Measurements from ENCODE around the gene ESRRA. TPM values are rescaled to one million over a fixed set of nuclear protein-coding genes. Genes with fewer than 3 reads are reported as not detected.

The ESRRA gene
- total and polyA plus RNA-seq, 10 of the 15 experiments (the other 5 are each of a cell fraction or from before 2014, with no cell fraction given), result 0.32 to 48.9 (median 12.6) TPM

DNA sequence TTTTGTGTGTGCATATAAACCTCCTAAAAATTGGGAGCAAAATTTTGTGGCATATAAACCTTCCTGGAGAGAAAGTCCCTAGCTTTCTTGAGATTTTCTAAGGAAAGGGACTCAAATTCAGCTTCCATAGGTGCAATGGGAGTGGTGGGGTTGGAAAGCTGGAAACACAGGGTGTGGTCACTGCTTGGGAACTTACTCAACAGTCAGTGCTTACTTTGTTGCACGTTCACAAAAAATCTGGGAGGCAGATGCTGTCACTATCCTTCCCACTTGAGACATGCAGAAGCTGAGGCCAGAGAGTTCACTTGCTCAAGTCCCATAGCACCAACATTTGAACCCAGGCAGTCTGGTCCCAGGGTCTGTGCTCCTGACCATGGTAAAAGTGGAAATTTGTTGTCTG is 9.1 kb upstream of the ESRRA start:
- WGBS (ENCODE audit: insufficient coverage, insufficient replicate concordance, low lambda C conversion rate, missing lambda C conversion rate), result 0% methylated on average over 1 of the region's 1 CpG
- Histone ChIP-seq H3K36me3 (ENCODE audit: control insufficient read depth in 2 of 2, insufficient read depth in 2 of 2, low read length in 1 of 2) (no peaks in the 10 kb centered on the region), H3K27ac (ENCODE audit: control insufficient read depth, insufficient read depth) (no peak overlapping the region), H3K4me3 (no peak overlapping the region), H3K79me2 (ENCODE audit: control insufficient read depth, insufficient read depth, low read length) (no peaks in the 10 kb centered on the region), H3K4me1 (ENCODE audit: control insufficient read depth, insufficient read depth, low read length) (peaks cover 10% of the 10 kb centered on the region), H3K9me3 (replicated peaks; ENCODE audit: control insufficient read depth, insufficient read depth, low read length) (no peaks in the 10 kb centered on the region), H3K4me2 (ENCODE audit: control insufficient read depth, insufficient read depth) (no peak overlapping the region), H4K20me1 (ENCODE audit: control insufficient read depth, insufficient read depth) (no peaks in the 10 kb centered on the region; the same call in 1 of the 2 replicates), H3K27me3 (replicated peaks in 1 of 2; ENCODE audit: control insufficient read depth in 2 of 2, insufficient read depth in 2 of 2, low read length in 1 of 2) (peaks cover 20 to 37% of the 10 kb centered on the region in 2 experiments), H2AFZ (ENCODE audit: control insufficient read depth, low read depth, low read length) (no peak overlapping the region), H3K9ac (ENCODE audit: control insufficient read depth, insufficient read depth, low read length) (no peak overlapping the region)
- in situ Hi-C loops (cut with MboI), result no loop called here
- POLR2A ChIA-PET, result no interaction called here
- FAIRE-seq, result no peak
- RAD21 ChIA-PET (ENCODE audit: unreplicated experiment), result no interaction called here
- CTCF ChIA-PET, result interaction anchor here (0.7 kb wide), 1 partner anchor 448 kb away, joined by 3 read pairs; the partner anchor contains the start of gene RASGRP2
- intact Hi-C loops (cut with micrococcal nuclease; ENCODE audit: unreplicated experiment), result no loop called here
- SMC1A ChIA-PET (ENCODE audit: uncharacterized antibody, unreplicated experiment), result no interaction called here
- no peak for DNase-seq (ENCODE audit: low read depth, low spot score)
- BruUV-seq (replicated peaks), result no TSS peak
- no peak for ATAC-seq
- TF ChIP-seq TARDBP (IDR thresholded peaks at IDR 0.05; ENCODE audit: borderline replicate concordance) (no peak), CHD2 (IDR thresholded peaks at IDR 0.05; ENCODE audit: borderline replicate concordance, low read depth, low read length) (no peak), DPF2 (IDR thresholded peaks at IDR 0.05) (no peak), SMARCA5 (IDR thresholded peaks at IDR 0.05) (no peak), HCFC1 (IDR thresholded peaks at IDR 0.05; ENCODE audit: low read length) (no peak), IKZF2 (IDR thresholded peaks at IDR 0.05) (no peak), TCF7 (IDR thresholded peaks at IDR 0.05; ENCODE audit: borderline replicate concordance) (no peak), FOS (IDR thresholded peaks at IDR 0.05; ENCODE audit: borderline replicate concordance, extremely low read depth, insufficient read length) (no peak), RCOR1 (conservative IDR thresholded peaks at IDR 0.05; ENCODE audit: low read depth, low read length) (no peak), CTCF (IDR thresholded peaks at IDR 0.05 in 2 of 3, conservative IDR thresholded peaks at IDR 0.05 in 1 of 3; ENCODE audit: control insufficient read depth in 2 of 3, extremely low read depth in 1 of 3, insufficient read depth in 1 of 3, low read depth in 3 of 3, low read length in 3 of 3) (no peak), BCLAF1 (IDR thresholded peaks at IDR 0.05) (no peak)
- TF ChIP-seq, protein P1, sequence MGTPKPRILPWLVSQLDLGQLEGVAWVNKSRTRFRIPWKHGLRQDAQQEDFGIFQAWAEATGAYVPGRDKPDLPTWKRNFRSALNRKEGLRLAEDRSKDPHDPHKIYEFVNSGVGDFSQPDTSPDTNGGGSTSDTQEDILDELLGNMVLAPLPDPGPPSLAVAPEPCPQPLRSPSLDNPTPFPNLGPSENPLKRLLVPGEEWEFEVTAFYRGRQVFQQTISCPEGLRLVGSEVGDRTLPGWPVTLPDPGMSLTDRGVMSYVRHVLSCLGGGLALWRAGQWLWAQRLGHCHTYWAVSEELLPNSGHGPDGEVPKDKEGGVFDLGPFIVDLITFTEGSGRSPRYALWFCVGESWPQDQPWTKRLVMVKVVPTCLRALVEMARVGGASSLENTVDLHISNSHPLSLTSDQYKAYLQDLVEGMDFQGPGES (IDR thresholded peaks at IDR 0.05), result no peak
- TF ChIP-seq, protein P2, sequence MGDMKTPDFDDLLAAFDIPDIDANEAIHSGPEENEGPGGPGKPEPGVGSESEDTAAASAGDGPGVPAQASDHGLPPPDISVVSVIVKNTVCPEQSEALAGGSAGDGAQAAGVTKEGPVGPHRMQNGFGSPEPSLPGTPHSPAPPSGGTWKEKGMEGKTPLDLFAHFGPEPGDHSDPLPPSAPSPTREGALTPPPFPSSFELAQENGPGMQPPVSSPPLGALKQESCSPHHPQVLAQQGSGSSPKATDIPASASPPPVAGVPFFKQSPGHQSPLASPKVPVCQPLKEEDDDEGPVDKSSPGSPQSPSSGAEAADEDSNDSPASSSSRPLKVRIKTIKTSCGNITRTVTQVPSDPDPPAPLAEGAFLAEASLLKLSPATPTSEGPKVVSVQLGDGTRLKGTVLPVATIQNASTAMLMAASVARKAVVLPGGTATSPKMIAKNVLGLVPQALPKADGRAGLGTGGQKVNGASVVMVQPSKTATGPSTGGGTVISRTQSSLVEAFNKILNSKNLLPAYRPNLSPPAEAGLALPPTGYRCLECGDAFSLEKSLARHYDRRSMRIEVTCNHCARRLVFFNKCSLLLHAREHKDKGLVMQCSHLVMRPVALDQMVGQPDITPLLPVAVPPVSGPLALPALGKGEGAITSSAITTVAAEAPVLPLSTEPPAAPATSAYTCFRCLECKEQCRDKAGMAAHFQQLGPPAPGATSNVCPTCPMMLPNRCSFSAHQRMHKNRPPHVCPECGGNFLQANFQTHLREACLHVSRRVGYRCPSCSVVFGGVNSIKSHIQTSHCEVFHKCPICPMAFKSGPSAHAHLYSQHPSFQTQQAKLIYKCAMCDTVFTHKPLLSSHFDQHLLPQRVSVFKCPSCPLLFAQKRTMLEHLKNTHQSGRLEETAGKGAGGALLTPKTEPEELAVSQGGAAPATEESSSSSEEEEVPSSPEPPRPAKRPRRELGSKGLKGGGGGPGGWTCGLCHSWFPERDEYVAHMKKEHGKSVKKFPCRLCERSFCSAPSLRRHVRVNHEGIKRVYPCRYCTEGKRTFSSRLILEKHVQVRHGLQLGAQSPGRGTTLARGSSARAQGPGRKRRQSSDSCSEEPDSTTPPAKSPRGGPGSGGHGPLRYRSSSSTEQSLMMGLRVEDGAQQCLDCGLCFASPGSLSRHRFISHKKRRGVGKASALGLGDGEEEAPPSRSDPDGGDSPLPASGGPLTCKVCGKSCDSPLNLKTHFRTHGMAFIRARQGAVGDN (IDR thresholded peaks at IDR 0.05), result no peak
